H9 (cell line): Measurements from ENCODE around the gene LDLRAD4. TPM values are rescaled to one million over a fixed set of nuclear protein-coding genes. Genes with fewer than 3 reads are reported as not detected.

Experiments used
- DNase-seq: peaks from one replicate; pipeline ENCODE4 v3.0.0-alpha.2; 2017
- H2AFZ ChIP-seq: one replicate; pipeline ENCODE4 v1.6.1; 2013; ENCODE audit warnings: mild to moderate bottlenecking, low read length, control low read depth, moderate library complexity
- H2AK5ac ChIP-seq: 2 replicates; pipeline ENCODE4 v1.6.1; 2013; ENCODE audit warnings: low read length, control low read depth, mixed read lengths; ENCODE audit not compliant: insufficient read length
- H2BK120ac ChIP-seq: one replicate; pipeline ENCODE4 v1.6.1; 2013; ENCODE audit warnings: low read depth, mild to moderate bottlenecking, low read length, control low read depth, inconsistent platforms; ENCODE audit not compliant: poor library complexity, severe bottlenecking
- H2BK12ac ChIP-seq: 2 replicates; pipeline ENCODE4 v1.6.1; 2013; ENCODE audit warnings: low read length, control low read depth, mixed read lengths, low read depth; ENCODE audit not compliant: insufficient read length
- H2BK15ac ChIP-seq: 2 replicates; pipeline ENCODE4 v1.6.1; 2013; ENCODE audit warnings: low read depth, low read length, control low read depth
- H2BK20ac ChIP-seq: one replicate; pipeline ENCODE4 v1.6.1; 2013; ENCODE audit warnings: low read depth, mild to moderate bottlenecking, low read length, control low read depth, inconsistent platforms; ENCODE audit not compliant: poor library complexity, severe bottlenecking
- H2BK5ac ChIP-seq: 2 replicates; pipeline ENCODE4 v1.6.1; 2013; ENCODE audit warnings: low read length, control low read depth, mixed read lengths; ENCODE audit not compliant: insufficient read length
- H3K14ac ChIP-seq: 2 replicates; pipeline ENCODE4 v1.6.1; 2013; ENCODE audit warnings: low read length, control low read depth; ENCODE audit not compliant: insufficient read depth
- H3K18ac ChIP-seq: 2 replicates; pipeline ENCODE4 v1.6.1; 2013; ENCODE audit warnings: low read depth, mild to moderate bottlenecking, mixed read lengths, low read length, control low read depth; ENCODE audit not compliant: insufficient read length
- H3K23ac ChIP-seq: 2 replicates; pipeline ENCODE4 v1.6.1; 2013; ENCODE audit warnings: low read length, control low read depth, mixed read lengths, low read depth; ENCODE audit not compliant: insufficient read length
- H3K23me2 ChIP-seq: 2 replicates; pipeline ENCODE4 v1.6.1; 2013; ENCODE audit warnings: low read depth, mild to moderate bottlenecking, mixed read lengths, low read length, control low read depth; ENCODE audit not compliant: insufficient read length, poor library complexity, severe bottlenecking
- H3K27ac ChIP-seq: 2 replicates; pipeline ENCODE4 v1.5.1; 2013; ENCODE audit warnings: low read length, control low read depth, mixed read lengths, low read depth; ENCODE audit not compliant: insufficient read length
- H3K27me3 ChIP-seq: 2 replicates; pipeline ENCODE4 v1.6.1; 2013; ENCODE audit warnings: low read length, control low read depth, inconsistent platforms; ENCODE audit not compliant: insufficient read depth
- H3K4ac ChIP-seq: 2 replicates; pipeline ENCODE4 v1.6.1; 2013; ENCODE audit warnings: low read depth, mild to moderate bottlenecking, control low read depth, inconsistent platforms, low read length, moderate library complexity
- H3K4me1 ChIP-seq: 2 replicates; pipeline ENCODE4 v1.6.1; 2013; ENCODE audit warnings: low read length, control low read depth, inconsistent platforms; ENCODE audit not compliant: insufficient read depth
- H3K4me2 ChIP-seq: 2 replicates; pipeline ENCODE4 v1.6.1; 2013; ENCODE audit warnings: low read length, control low read depth, mixed read lengths; ENCODE audit not compliant: insufficient read length, insufficient read depth
- H3K56ac ChIP-seq: 2 replicates; pipeline ENCODE4 v1.6.1; 2013; ENCODE audit warnings: low read depth, mild to moderate bottlenecking, mixed read lengths, low read length, control low read depth; ENCODE audit not compliant: insufficient read length
- H3K79me1 ChIP-seq: 2 replicates; pipeline ENCODE4 v1.6.1; 2013; ENCODE audit warnings: low read depth, mild to moderate bottlenecking, moderate library complexity, low read length, control low read depth, inconsistent platforms; ENCODE audit not compliant: insufficient read depth, poor library complexity, severe bottlenecking
- H3K79me2 ChIP-seq: 2 replicates; pipeline ENCODE4 v1.6.1; 2013; ENCODE audit warnings: low read length, control low read depth, inconsistent platforms; ENCODE audit not compliant: insufficient read depth
- H3K9ac ChIP-seq: 2 replicates; pipeline ENCODE4 v1.6.1; 2013; ENCODE audit warnings: low read length, control low read depth, mixed read lengths; ENCODE audit not compliant: insufficient read length; ENCODE audit errors: extremely low read depth
- H3K9me3 ChIP-seq: one replicate; pipeline ENCODE4 v1.6.1; 2013; ENCODE audit warnings: low read depth, low read length, inconsistent platforms; ENCODE audit not compliant: control insufficient read depth
- H3T11ph ChIP-seq: one replicate; pipeline ENCODE4 v1.6.1; 2013; ENCODE audit warnings: mild to moderate bottlenecking, low read length, control low read depth, inconsistent platforms
- H4K20me1 ChIP-seq: one replicate; pipeline ENCODE4 v1.6.1; 2013; ENCODE audit not compliant: control insufficient read depth, insufficient read length, insufficient read depth
- H4K5ac ChIP-seq: 2 replicates; pipeline ENCODE4 v1.6.1; 2013; ENCODE audit warnings: low read depth, mild to moderate bottlenecking, mixed read lengths, low read length, control low read depth; ENCODE audit not compliant: insufficient read length
- H4K8ac ChIP-seq: replicated peaks from 2 replicates; pipeline ENCODE4 v1.6.1; 2013; ENCODE audit warnings: low read length, control low read depth, mixed read lengths, low read depth; ENCODE audit not compliant: insufficient read length
- H4K91ac ChIP-seq: 2 replicates; pipeline ENCODE4 v1.6.1; 2013; ENCODE audit warnings: low read depth, mild to moderate bottlenecking, moderate library complexity, mixed read lengths, low read length, control low read depth; ENCODE audit not compliant: insufficient read length
- H3K27ac Mint-ChIP-seq, 3 experiments: 2 replicates in 2 of 3; 3 replicates in 1 of 3; pipeline ENCODE4 v1.8.0; 2020 to 2021; ENCODE audit warnings: mixed read lengths in 3 of 3, mild to moderate bottlenecking in 1 of 3, moderate library complexity in 1 of 3
- H3K27me3 Mint-ChIP-seq: 2 replicates; pipeline ENCODE4 v1.8.0; 2021; ENCODE audit warnings: low read depth, mild to moderate bottlenecking, moderate library complexity, mixed read lengths
- H3K36me3 Mint-ChIP-seq, 3 experiments: 2 replicates in 2 of 3; 3 replicates in 1 of 3; pipeline ENCODE4 v1.8.0; 2020 to 2021; ENCODE audit warnings: low read depth in 3 of 3, mixed read lengths in 3 of 3; ENCODE audit not compliant: insufficient read depth in 1 of 3
- H3K4me1 Mint-ChIP-seq, 2 experiments: 2 replicates each; pipeline ENCODE4 v1.8.0; 2020; ENCODE audit warnings: mixed read lengths in 2 of 2
- H3K4me3 Mint-ChIP-seq, 2 experiments: 2 replicates in 1 of 2; 3 replicates in 1 of 2; pipeline ENCODE4 v1.8.0; 2020 to 2021; ENCODE audit warnings: mild to moderate bottlenecking in 2 of 2, mixed read lengths in 2 of 2, moderate library complexity in 1 of 2
- H3K9me3 Mint-ChIP-seq, 2 experiments: 2 replicates in 1 of 2; 3 replicates in 1 of 2; pipeline ENCODE4 v1.8.0; 2020; ENCODE audit warnings: mild to moderate bottlenecking in 2 of 2, mixed read lengths in 2 of 2, moderate library complexity in 1 of 2
- WGBS: extraction: QIAGEN DNeasy Blood & Tissue Kit; methylation state at CpG from one replicate; pipeline ENCODE4 v1.1.7; 2013; ENCODE audit warnings: missing lambda C conversion rate, low lambda C conversion rate, mixed read lengths; ENCODE audit not compliant: insufficient read length; ENCODE audit errors: extremely low coverage; 5-methylcytosine and 5-hydroxymethylcytosine counted together
- total RNA-seq: library from RNA; stranded (reverse); gene quantifications from 2 replicates; pipeline ENCODE4 v1.2.1, GENCODE V29; 2021
- TF ChIP-seq, protein P1 (sequence below): fragments of 200-600 bp; sonication (generic); conservative IDR thresholded peaks from 3 replicates; pipeline ENCODE4 v1.8.0; 2021; ENCODE audit warnings: antibody characterized with exemption, mild to moderate bottlenecking

Gene LDLRAD4
- total RNA-seq, 1 experiment from 2014 or later = 3.9 TPM

DNA sequence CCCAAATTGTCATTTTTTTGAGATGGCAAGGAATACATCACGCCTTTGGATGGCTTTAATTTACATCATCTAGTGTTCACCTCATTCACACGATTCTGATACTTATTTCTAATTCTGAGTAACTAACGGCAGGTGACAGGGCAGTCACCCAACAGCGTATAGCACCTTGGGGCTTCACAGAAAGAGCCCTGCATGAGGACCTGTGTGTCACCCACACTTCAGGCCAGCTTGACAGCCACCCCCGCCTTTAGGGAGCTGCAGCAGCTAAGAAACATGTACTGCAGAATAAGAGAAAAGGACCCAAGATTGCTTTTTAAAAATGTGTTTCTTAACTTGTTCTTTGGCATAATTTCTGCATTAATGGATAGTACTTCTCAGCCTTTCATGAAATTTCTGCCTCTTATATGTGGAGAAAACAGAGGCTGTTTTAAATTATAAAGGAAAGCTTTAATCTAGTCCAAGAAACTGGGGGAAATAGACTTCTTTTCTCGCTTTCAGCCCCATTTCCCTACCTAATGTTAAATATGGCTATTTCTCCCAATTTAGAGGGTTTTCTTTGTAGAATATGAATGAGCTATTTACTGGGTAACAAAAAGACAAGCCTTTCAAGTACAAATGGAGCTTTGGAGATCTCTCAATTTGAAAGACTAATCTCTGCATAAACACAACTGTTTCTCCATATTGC lies 245.1 kb downstream of the LDLRAD4 start:
- Histone ChIP-seq H2BK12ac (no peak overlapping the region), H3K18ac (no peak overlapping the region), H3K4ac (no peak overlapping the region), H2AFZ (no peak overlapping the region), H4K20me1 (no peaks in the 10 kb centered on the region), H3K23ac (no peak overlapping the region), H2BK120ac (no peak overlapping the region), H3K27me3 (no peaks in the 10 kb centered on the region), H3K79me1 (no peaks in the 10 kb centered on the region), H3T11ph (no peak overlapping the region), H2BK5ac (no peak overlapping the region), H3K23me2 (no peaks in the 10 kb centered on the region), H2BK15ac (no peak overlapping the region), H4K8ac (no peak overlapping the region), H2AK5ac (no peak overlapping the region), H4K91ac (no peak overlapping the region), H4K5ac (no peak overlapping the region), H3K9ac (no peak overlapping the region), H3K79me2 (no peaks in the 10 kb centered on the region), H3K14ac (no peak overlapping the region), H3K27ac (no peak overlapping the region), H3K9me3 (no peaks in the 10 kb centered on the region), H3K4me2 (no peak overlapping the region), H2BK20ac (no peak overlapping the region), H3K4me1 (0 out of 2 replicates have a peak, but pooled peaks cover 2% of the 10 kb centered on the region), H3K56ac (no peak overlapping the region)
- DNase-seq = no peak
- Mint-ChIP-seq H3K36me3 (peaks cover 0 to 4% (median 2%) of the 10 kb centered on the region in 3 experiments; a peak in 5 of 7 replicates), H3K9me3 (peaks cover 3 to 8% of the 10 kb centered on the region in 2 experiments; a peak in 4 of 5 replicates), H3K27me3 (no peaks in the 10 kb centered on the region), H3K4me3 (no peak overlapping the region), H3K4me1 (peaks cover 32 to 33% of the 10 kb centered on the region in 2 experiments), H3K27ac (no peak overlapping the region)
- WGBS = no CpG with 5 or more reads among the region's 6 CpGs
- TF ChIP-seq, protein P1, sequence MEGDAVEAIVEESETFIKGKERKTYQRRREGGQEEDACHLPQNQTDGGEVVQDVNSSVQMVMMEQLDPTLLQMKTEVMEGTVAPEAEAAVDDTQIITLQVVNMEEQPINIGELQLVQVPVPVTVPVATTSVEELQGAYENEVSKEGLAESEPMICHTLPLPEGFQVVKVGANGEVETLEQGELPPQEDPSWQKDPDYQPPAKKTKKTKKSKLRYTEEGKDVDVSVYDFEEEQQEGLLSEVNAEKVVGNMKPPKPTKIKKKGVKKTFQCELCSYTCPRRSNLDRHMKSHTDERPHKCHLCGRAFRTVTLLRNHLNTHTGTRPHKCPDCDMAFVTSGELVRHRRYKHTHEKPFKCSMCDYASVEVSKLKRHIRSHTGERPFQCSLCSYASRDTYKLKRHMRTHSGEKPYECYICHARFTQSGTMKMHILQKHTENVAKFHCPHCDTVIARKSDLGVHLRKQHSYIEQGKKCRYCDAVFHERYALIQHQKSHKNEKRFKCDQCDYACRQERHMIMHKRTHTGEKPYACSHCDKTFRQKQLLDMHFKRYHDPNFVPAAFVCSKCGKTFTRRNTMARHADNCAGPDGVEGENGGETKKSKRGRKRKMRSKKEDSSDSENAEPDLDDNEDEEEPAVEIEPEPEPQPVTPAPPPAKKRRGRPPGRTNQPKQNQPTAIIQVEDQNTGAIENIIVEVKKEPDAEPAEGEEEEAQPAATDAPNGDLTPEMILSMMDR = no peak
